K562 (cell line): ENCODE measurements around the gene NR2F2. TPM values are rescaled to one million over a fixed set of nuclear protein-coding genes. Genes with fewer than 3 reads are reported as not detected.

Source experiments
- ATAC-seq: fragments of 200-7000 bp; cut with Tn5 transposase; 3 replicates; pipeline ENCODE4 v1.9.1; 2020; ENCODE audit warnings: moderate library complexity
- BruUV-seq: library from RNA; stranded (reverse); fragments of 400-500 nt; replicated peaks from 2 replicates; lab custom pipeline; 2021; lab: Mats Ljungman, UMichigan
- CTCF ChIA-PET: fragments of 300-600 bp; formaldehyde crosslinking; extraction: SDS; loops from one replicate; lab custom pipeline; 2021; ENCODE audit warnings: low intra/inter-chr PET ratio; lab: Yijun Ruan, JAX
- POLR2A ChIA-PET: fragments of 300-600, 350-650 bp; sonication (Branson Sonifier 250); formaldehyde crosslinking; extraction: SDS; loops from one replicate; lab custom pipeline; 2021; ENCODE audit warnings: antibody characterized with exemption, inconsistent platforms; lab: Yijun Ruan, JAX
- DNase-seq, 4 experiments: peaks; one replicate each; pipeline versions ENCODE4 v3.0.0 to v3.0.0-alpha.2; 2011 to 2018; ENCODE audit warnings: low spot score in 3 of 4, mixed read lengths in 3 of 4; ENCODE audit errors: extremely low read depth in 1 of 4
- FAIRE-seq: peaks from 2 replicates; lab custom pipeline; 2011; peaks lifted over from hg19 to GRCh38; lab: Jason Lieb, UNC
- H2AFZ ChIP-seq: 2 replicates; pipeline ENCODE4 v1.6.0; 2011; ENCODE audit warnings: low read depth, low read length, control low read depth, inconsistent platforms
- H3K27ac ChIP-seq: fragments of 200-600 bp; 3 replicates; pipeline ENCODE4 v1.8.0; 2011; ENCODE audit warnings: low read depth, mild to moderate bottlenecking, control low read depth, inconsistent platforms, low read length, moderate library complexity, mixed read lengths; ENCODE audit errors: extremely low read depth
- H3K27me3 ChIP-seq, 2 experiments: fragments of 300-600 bp in 1 of 2; 2 replicates in 1 of 2; 3 replicates in 1 of 2; pipeline versions ENCODE4 v1.6.0 to v1.8.0; 2011; ENCODE audit warnings: inconsistent platforms in 2 of 2, low read length in 2 of 2, mild to moderate bottlenecking in 1 of 2, mixed read lengths in 1 of 2, moderate library complexity in 1 of 2; ENCODE audit not compliant: control insufficient read depth in 2 of 2, insufficient read depth in 2 of 2
- H3K36me3 ChIP-seq: fragments of 300-600 bp; 3 replicates; pipeline ENCODE4 v1.8.0; 2011; ENCODE audit warnings: mild to moderate bottlenecking, low read length, inconsistent platforms; ENCODE audit not compliant: control insufficient read depth, insufficient read depth
- H3K4me1 ChIP-seq, 2 experiments: fragments of 200-600 bp in 1 of 2; replicated peaks in 1 of 2; 2 replicates in 1 of 2; 3 replicates in 1 of 2; pipeline versions ENCODE4 v1.5.1 to v1.8.0; 2011; ENCODE audit warnings: inconsistent platforms in 2 of 2, low read length in 2 of 2, mild to moderate bottlenecking in 1 of 2, mixed read lengths in 1 of 2, moderate library complexity in 1 of 2; ENCODE audit not compliant: control insufficient read depth in 2 of 2, insufficient read depth in 2 of 2
- H3K4me2 ChIP-seq: 2 replicates; pipeline ENCODE4 v1.6.1; 2011; ENCODE audit warnings: low read length, control low read depth, inconsistent platforms, mixed read lengths; ENCODE audit not compliant: insufficient read depth
- H3K4me3 ChIP-seq: fragments of 200-600 bp; sonication (generic), shearing (Covaris generic); 2 replicates; pipeline ENCODE4 v1.5.1; 2016; ENCODE audit warnings: control low read depth, inconsistent platforms
- H3K79me2 ChIP-seq: fragments of 200-600 bp; 3 replicates; pipeline ENCODE4 v1.8.0; 2011; ENCODE audit warnings: low read length, inconsistent platforms; ENCODE audit not compliant: control insufficient read depth, insufficient read depth
- H3K9ac ChIP-seq, 2 experiments: 2 replicates each; pipeline versions ENCODE4 v1.6.0 to v1.6.1; 2011; ENCODE audit warnings: low read depth in 2 of 2, low read length in 2 of 2, control low read depth in 1 of 2, inconsistent platforms in 1 of 2, mild to moderate bottlenecking in 1 of 2, mixed read lengths in 1 of 2; ENCODE audit not compliant: insufficient read depth in 1 of 2
- H3K9me1 ChIP-seq: one replicate; pipeline ENCODE4 v1.6.0; 2011; ENCODE audit warnings: inconsistent platforms, mild to moderate bottlenecking, low read length, moderate library complexity; ENCODE audit not compliant: control insufficient read depth, insufficient read depth
- H3K9me3 ChIP-seq: replicated peaks from 2 replicates; pipeline ENCODE4 v1.5.1; 2011; ENCODE audit warnings: low read depth, low read length, inconsistent platforms; ENCODE audit not compliant: control insufficient read depth, insufficient read depth
- H4K20me1 ChIP-seq: replicated peaks from 2 replicates; pipeline ENCODE4 v1.6.1; 2011; ENCODE audit warnings: low read length, inconsistent platforms, mixed read lengths; ENCODE audit not compliant: control insufficient read depth, insufficient read depth
- ATF1 ChIP-seq, 2 experiments: fragments of 450-650 bp in 1 of 2; IDR thresholded peaks; 2 replicates each; pipeline ENCODE4 v1.6.1; 2016; ENCODE audit warnings: missing compliant biosample characterization in 1 of 2, missing genetic modification characterization in 1 of 2
- CEBPB ChIP-seq: fragments of 450-650 bp; IDR thresholded peaks from 2 replicates; pipeline ENCODE4 v1.6.1; 2016; ENCODE audit warnings: missing genetic modification characterization, missing compliant biosample characterization
- DACH1 ChIP-seq: fragments of 450-650 bp; IDR thresholded peaks from 2 replicates; pipeline ENCODE4 v1.6.1; 2018; ENCODE audit not compliant: partially characterized antibody
- GABPB1 ChIP-seq: sonication (generic); formaldehyde crosslinking; IDR thresholded peaks from 2 replicates; pipeline ENCODE4 v1.8.0; 2022; ENCODE audit warnings: mild to moderate bottlenecking, missing genetic modification reagents
- JUND ChIP-seq, 2 experiments: IDR thresholded peaks; 2 replicates in 1 of 2; 3 replicates in 1 of 2; pipeline ENCODE4 v1.6.1; 2011; ENCODE audit warnings: borderline replicate concordance in 2 of 2, low read depth in 2 of 2, low read length in 2 of 2, improper control_type of control experiment in 1 of 2, missing biosample characterization in 1 of 2, missing genetic modification characterization in 1 of 2, missing genetic modification reagents in 1 of 2
- NFRKB ChIP-seq: fragments of 450-650 bp; IDR thresholded peaks from 2 replicates; pipeline ENCODE4 v1.6.1; 2016; ENCODE audit warnings: low read depth
- TGIF2 ChIP-seq: sonication (generic); formaldehyde crosslinking; IDR thresholded peaks from 2 replicates; pipeline ENCODE4 v1.8.1; 2022; ENCODE audit warnings: mild to moderate bottlenecking, missing genetic modification reagents, moderate library complexity
- UBTF ChIP-seq, 2 experiments: IDR thresholded peaks; 2 replicates each; pipeline ENCODE4 v1.6.1; 2012; ENCODE audit warnings: improper control_type of control experiment in 2 of 2, low read depth in 2 of 2, low read length in 2 of 2, borderline replicate concordance in 1 of 2
- ZFX ChIP-seq: sonication (generic); formaldehyde crosslinking; IDR thresholded peaks from 2 replicates; pipeline ENCODE4 v1.8.0; 2022; ENCODE audit warnings: mild to moderate bottlenecking, missing genetic modification reagents, moderate library complexity
- ZNF311 ChIP-seq: fragments of 250-450 bp; sonication (Bioruptor Pico); IDR thresholded peaks from 2 replicates; pipeline ENCODE4 v1.4.0; 2020; ENCODE audit warnings: mild to moderate bottlenecking, moderate library complexity
- WGBS: fragments of 100-300 bp; shearing (Covaris generic); methylation state at CpG from one replicate; pipeline ENCODE4 v1.1.6; 2016; ENCODE audit warnings: low coverage, mixed read lengths; ENCODE audit not compliant: insufficient coverage; ENCODE audit errors: missing lambda C conversion rate; 5-methylcytosine and 5-hydroxymethylcytosine counted together
- in situ Hi-C: fragments of 300-500 bp; cut with MboI; formaldehyde crosslinking; loops from 4 replicates; pipeline ENCODE4 v1.15.0; 2018; ENCODE audit warnings: inconsistent platforms, mixed read lengths
- intact Hi-C: fragments of 100-400 bp; cut with micrococcal nuclease; formaldehyde crosslinking; loops from 2 replicates; pipeline ENCODE4 v1.14.2; 2022
- polyA plus RNA-seq, 8 experiments: library from polyadenylated mRNA; depleted of rRNA in 4 of 8; stranded (reverse) in 5 of 8; unstranded in 3 of 8; fragments of >200 nt; fragmentation: Nextera tagmentation in 2 of 8; fragmentation: Illumina TruSeq in 1 of 8; extraction: Ambion mirVana in 2 of 8; extraction: Trizol in 1 of 8; gene quantifications; 2 replicates each; pipeline versions ENCODE4 v1.2.1 to v1.2.3, GENCODE V29; 2011 to 2014; ENCODE audit warnings: inconsistent platforms in 1 of 8, missing spikeins in 1 of 8
- total RNA-seq, 7 experiments: library from RNA; depleted of rRNA in 6 of 7; stranded (reverse); fragments of >200 nt in 6 of 7; fragmentation: Illumina TruSeq in 2 of 7; extraction: Trizol in 2 of 7; gene quantifications; 2 replicates each; pipeline versions ENCODE4 v1.2.1 to v1.2.3, GENCODE V29; 2011 to 2021; ENCODE audit warnings: low replicate concordance in 1 of 7
- TF ChIP-seq, protein P1 (sequence below): fragments of 450-650 bp; formaldehyde crosslinking; conservative IDR thresholded peaks from 2 replicates; pipeline ENCODE4 v1.4.0; 2022; ENCODE audit warnings: mild to moderate bottlenecking, missing genetic modification characterization
- TF ChIP-seq, protein P2 (sequence below): sonication (generic); formaldehyde crosslinking; IDR thresholded peaks from 2 replicates; pipeline ENCODE4 v1.8.1; 2023; ENCODE audit warnings: missing genetic modification reagents, mild to moderate bottlenecking, borderline replicate concordance

The NR2F2 gene
- total and polyA plus RNA-seq, 9 of the 15 experiments (the other 6 are each of a cell fraction or from before 2014, with no cell fraction given), result 6.0 to 51.8 (median 11.1) TPM

DNA sequence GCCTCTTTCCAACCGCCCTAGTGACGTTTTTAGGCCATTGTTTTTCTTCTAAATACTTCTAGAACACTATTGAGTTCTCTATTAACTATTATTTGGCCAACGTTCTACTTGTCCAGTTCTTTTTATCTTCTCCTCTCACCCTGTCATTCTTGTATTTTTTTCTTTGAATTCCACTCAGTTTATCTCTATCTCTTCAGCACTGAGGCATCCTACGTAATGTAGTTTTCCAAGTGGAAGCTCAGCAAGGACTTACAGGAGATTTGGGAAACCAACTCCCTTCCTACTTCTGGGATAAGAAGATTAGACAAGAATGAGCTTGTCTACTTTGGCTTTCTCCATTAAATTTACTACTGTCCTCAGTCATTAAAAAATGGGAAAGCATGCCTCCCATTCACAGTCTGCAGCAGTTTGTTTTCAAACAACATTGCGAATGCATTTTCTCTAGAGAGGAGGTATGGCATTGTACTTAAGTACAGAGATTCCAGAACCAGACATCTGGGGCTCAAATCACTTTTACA, 21.3 kb upstream of the NR2F2 start:
- FAIRE-seq, result no peak
- WGBS, result 50% methylated on average over 5 of the region's 5 CpGs
- no peaks in the 10 kb centered on the region for H4K20me1 ChIP-seq
- TF ChIP-seq ZNF311, result no peak
- TF ChIP-seq GABPB1 (CRISPR knock-in tag), result no peak
- no peak for TF ChIP-seq UBTF (IDR thresholded peaks at IDR 0.05; ENCODE audit: borderline replicate concordance in 1 of 2, low read depth in 2 of 2, low read length in 2 of 2)
- TF ChIP-seq DACH1, result no peak
- TF ChIP-seq TGIF2, result no peak
- TF ChIP-seq, protein P1, sequence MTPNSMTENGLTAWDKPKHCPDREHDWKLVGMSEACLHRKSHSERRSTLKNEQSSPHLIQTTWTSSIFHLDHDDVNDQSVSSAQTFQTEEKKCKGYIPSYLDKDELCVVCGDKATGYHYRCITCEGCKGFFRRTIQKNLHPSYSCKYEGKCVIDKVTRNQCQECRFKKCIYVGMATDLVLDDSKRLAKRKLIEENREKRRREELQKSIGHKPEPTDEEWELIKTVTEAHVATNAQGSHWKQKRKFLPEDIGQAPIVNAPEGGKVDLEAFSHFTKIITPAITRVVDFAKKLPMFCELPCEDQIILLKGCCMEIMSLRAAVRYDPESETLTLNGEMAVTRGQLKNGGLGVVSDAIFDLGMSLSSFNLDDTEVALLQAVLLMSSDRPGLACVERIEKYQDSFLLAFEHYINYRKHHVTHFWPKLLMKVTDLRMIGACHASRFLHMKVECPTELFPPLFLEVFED (CRISPR knock-in tag), result no peak
- TF ChIP-seq JUND (IDR thresholded peaks at IDR 0.05; ENCODE audit: borderline replicate concordance, low read depth, low read length), result no peak
- TF ChIP-seq JUND (tag; IDR thresholded peaks at IDR 0.05; ENCODE audit: borderline replicate concordance, low read depth, low read length), result no peak
- TF ChIP-seq ZFX, result no peak
- TF ChIP-seq ATF1 (CRISPR knock-in tag; IDR thresholded peaks at IDR 0.05), result no peak
- no peak for TF ChIP-seq ATF1 (tag; IDR thresholded peaks at IDR 0.05)
- TF ChIP-seq, protein P2, sequence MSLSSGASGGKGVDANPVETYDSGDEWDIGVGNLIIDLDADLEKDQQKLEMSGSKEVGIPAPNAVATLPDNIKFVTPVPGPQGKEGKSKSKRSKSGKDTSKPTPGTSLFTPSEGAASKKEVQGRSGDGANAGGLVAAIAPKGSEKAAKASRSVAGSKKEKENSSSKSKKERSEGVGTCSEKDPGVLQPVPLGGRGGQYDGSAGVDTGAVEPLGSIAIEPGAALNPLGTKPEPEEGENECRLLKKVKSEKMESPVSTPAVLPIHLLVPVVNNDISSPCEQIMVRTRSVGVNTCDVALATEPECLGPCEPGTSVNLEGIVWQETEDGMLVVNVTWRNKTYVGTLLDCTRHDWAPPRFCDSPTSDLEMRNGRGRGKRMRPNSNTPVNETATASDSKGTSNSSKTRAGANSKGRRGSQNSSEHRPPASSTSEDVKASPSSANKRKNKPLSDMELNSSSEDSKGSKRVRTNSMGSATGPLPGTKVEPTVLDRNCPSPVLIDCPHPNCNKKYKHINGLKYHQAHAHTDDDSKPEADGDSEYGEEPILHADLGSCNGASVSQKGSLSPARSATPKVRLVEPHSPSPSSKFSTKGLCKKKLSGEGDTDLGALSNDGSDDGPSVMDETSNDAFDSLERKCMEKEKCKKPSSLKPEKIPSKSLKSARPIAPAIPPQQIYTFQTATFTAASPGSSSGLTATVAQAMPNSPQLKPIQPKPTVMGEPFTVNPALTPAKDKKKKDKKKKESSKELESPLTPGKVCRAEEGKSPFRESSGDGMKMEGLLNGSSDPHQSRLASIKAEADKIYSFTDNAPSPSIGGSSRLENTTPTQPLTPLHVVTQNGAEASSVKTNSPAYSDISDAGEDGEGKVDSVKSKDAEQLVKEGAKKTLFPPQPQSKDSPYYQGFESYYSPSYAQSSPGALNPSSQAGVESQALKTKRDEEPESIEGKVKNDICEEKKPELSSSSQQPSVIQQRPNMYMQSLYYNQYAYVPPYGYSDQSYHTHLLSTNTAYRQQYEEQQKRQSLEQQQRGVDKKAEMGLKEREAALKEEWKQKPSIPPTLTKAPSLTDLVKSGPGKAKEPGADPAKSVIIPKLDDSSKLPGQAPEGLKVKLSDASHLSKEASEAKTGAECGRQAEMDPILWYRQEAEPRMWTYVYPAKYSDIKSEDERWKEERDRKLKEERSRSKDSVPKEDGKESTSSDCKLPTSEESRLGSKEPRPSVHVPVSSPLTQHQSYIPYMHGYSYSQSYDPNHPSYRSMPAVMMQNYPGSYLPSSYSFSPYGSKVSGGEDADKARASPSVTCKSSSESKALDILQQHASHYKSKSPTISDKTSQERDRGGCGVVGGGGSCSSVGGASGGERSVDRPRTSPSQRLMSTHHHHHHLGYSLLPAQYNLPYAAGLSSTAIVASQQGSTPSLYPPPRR, result no peak
- TF ChIP-seq CEBPB, result no peak
- no peak for TF ChIP-seq NFRKB

More for the DNA sequence above, 21.3 kb upstream of the NR2F2 start:
- ATAC-seq (no peak), DNase-seq (no peak)
- Histone ChIP-seq H3K4me1 (no peaks in the 10 kb centered on the region; a peak in 1 of 5 replicates), H2AFZ (no peak overlapping the region; the same call in 1 of the 2 replicates), H3K9ac (no peak overlapping the region), H3K4me2 (no peak overlapping the region), H3K27me3 (no peaks in the 10 kb centered on the region), H3K27ac (no peak overlapping the region), H3K79me2 (no peaks in the 10 kb centered on the region), H3K9me1 (no peaks in the 10 kb centered on the region), H3K36me3 (no peaks in the 10 kb centered on the region), H3K9me3 (no peaks in the 10 kb centered on the region), H3K4me3 (no peak overlapping the region)
- BruUV-seq, result no TSS peak
- in situ Hi-C loops (no loop called here), intact Hi-C loops (no loop called here)
- CTCF ChIA-PET, result no interaction called here
- POLR2A ChIA-PET, result no interaction called here
